ENCODE results near the gene EGFL6. TPM values are rescaled to one million over a fixed set of nuclear protein-coding genes. Genes with fewer than 3 reads are reported as not detected.

Gene EGFL6
- polyA plus RNA-seq, 1 of the 3 experiments (the other 2 are of a cell fraction) = 0.25 TPM

DNA sequence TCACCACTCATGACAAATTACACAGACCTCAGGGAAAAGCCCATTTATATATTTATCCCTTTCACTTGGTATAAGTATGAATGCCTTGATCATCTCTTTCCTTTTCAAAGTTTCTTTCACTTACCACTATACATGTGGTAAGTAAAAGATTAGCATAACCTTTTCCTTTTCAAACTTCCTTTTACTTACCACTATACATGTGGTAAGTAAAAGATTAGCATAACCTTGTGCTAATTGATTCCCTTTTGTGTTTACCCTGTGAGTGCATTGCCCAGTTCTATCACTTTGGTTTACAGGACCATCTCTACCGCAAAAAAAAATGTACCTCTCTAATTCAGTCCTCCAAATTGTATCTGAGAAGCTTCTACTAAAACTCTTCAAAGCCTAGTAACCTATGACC lies 50.8 kb downstream of the EGFL6 start:
- POLR2A ChIA-PET = no interaction called here
- Histone ChIP-seq H3K9me2 (no peaks in the 10 kb centered on the region), H3K79me2 (ENCODE audit: insufficient read depth) (no peaks in the 10 kb centered on the region), H3K4me1 (ENCODE audit: control insufficient read depth in 1 of 2, insufficient read depth in 2 of 2, low read depth in 1 of 2, low read length in 1 of 2) (no peaks in the 10 kb centered on the region), H2AFZ (ENCODE audit: low read depth) (no peak overlapping the region), H3F3A (replicated peaks; ENCODE audit: insufficient read depth) (no peaks in the 10 kb centered on the region), H3K9me3 (no peaks in the 10 kb centered on the region), H3K27me3 (ENCODE audit: insufficient read depth) (peaks cover 11% of the 10 kb centered on the region; the same call in 1 of the 2 replicates), H4K20me1 (ENCODE audit: insufficient read depth) (no peaks in the 10 kb centered on the region), H3K4me3 (ENCODE audit: low read depth in 2 of 2, low read length in 1 of 2) (no peak overlapping the region), H3K4me2 (no peak overlapping the region), H3K9ac (no peak overlapping the region), H3K27ac (ENCODE audit: low read depth in 2 of 2, low read length in 1 of 2) (no peak overlapping the region), H3K36me3 (replicated peaks in 1 of 2; ENCODE audit: control insufficient read depth in 1 of 2, insufficient read depth in 2 of 2, low read length in 1 of 2) (no peaks in the 10 kb centered on the region)
- no peak for DNase-seq
- WGBS (ENCODE audit: low lambda C conversion rate) = 9% methylated on average over 1 of the region's 1 CpG
- CTCF ChIA-PET = interaction anchor here (0.6 to 1.7 kb wide), 3 partner anchors 11 to 113 kb away, joined by 3 to 4 read pairs (median 3); no protein-coding TSS in a partner anchor
- TF ChIP-seq EP300 (IDR thresholded peaks at IDR 0.05; ENCODE audit: borderline replicate concordance in 1 of 2, low read depth in 1 of 2, low read length in 1 of 2) (no peak), ELF1 (IDR thresholded peaks at IDR 0.05) (no peak), GATA2 (CRISPR knock-in tag; IDR thresholded peaks at IDR 0.05) (no peak), TCF12 (IDR thresholded peaks at IDR 0.05) (no peak), TAF1 (IDR thresholded peaks at IDR 0.05; ENCODE audit: borderline replicate concordance, low read depth, low read length) (no peak), MEF2A (IDR thresholded peaks at IDR 0.05; ENCODE audit: borderline replicate concordance, low read depth) (no peak), FOSL2 (IDR thresholded peaks at IDR 0.05; ENCODE audit: borderline replicate concordance, low read depth) (no peak), RXRA (IDR thresholded peaks at IDR 0.05; ENCODE audit: borderline replicate concordance, low read depth) (no peak), GABPA (IDR thresholded peaks at IDR 0.05; ENCODE audit: low read depth) (no peak)

DNA sequence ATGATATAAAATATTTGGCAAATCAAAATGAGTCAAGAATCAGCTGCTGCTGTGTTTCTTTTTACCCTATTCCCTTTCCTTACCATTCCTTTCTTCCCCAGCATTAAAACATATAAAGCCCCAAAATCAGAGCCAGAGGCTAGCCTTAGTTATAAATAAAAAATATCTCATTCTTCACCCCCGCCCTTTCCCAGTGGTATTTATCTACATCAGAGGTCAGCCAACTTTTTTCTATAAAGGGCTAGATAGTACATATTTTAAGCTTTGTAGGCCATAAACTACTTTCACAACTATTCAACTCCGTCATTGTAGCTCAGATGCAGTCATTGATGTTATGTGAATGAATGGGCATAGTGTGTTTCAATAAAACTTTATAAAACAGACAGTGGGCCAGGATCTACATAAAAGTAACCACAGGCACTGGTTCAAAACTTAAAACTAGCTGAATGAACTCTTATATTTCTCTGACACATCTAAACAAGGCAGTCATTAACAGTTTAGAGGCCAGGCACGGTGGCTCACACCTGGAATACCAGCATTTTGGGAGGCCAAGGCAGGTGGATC lies 53.1 kb downstream of the EGFL6 start:
- POLR2A ChIA-PET = no interaction called here
- H3K4me1 ChIP-seq (ENCODE audit: control insufficient read depth in 1 of 2, insufficient read depth in 2 of 2, low read depth in 1 of 2, low read length in 1 of 2) = no peaks in the 10 kb centered on the region
- H3K4me2 ChIP-seq = no peak overlapping the region
- no peak overlapping the region for H2AFZ ChIP-seq (ENCODE audit: low read depth)
- no peaks in the 10 kb centered on the region for H3K36me3 ChIP-seq (replicated peaks in 1 of 2; ENCODE audit: control insufficient read depth in 1 of 2, insufficient read depth in 2 of 2, low read length in 1 of 2)
- no peaks in the 10 kb centered on the region for H4K20me1 ChIP-seq (ENCODE audit: insufficient read depth)
- no peak overlapping the region for H3K27ac ChIP-seq (ENCODE audit: low read depth in 2 of 2, low read length in 1 of 2)
- H3F3A ChIP-seq (replicated peaks; ENCODE audit: insufficient read depth) = no peaks in the 10 kb centered on the region
- no peaks in the 10 kb centered on the region for H3K9me2 ChIP-seq
- no peak for DNase-seq
- H3K9ac ChIP-seq = no peak overlapping the region
- peaks cover 18% of the 10 kb centered on the region for H3K27me3 ChIP-seq (ENCODE audit: insufficient read depth)
- H3K4me3 ChIP-seq (ENCODE audit: low read depth in 2 of 2, low read length in 1 of 2) = no peak overlapping the region
- no peaks in the 10 kb centered on the region for H3K79me2 ChIP-seq (ENCODE audit: insufficient read depth)
- no peaks in the 10 kb centered on the region for H3K9me3 ChIP-seq
- CTCF ChIA-PET = interaction anchor here (1.0 to 2.1 kb wide), 2 partner anchors 18 to 66 kb away, joined by 4 to 5 read pairs; partner anchors contain the start of gene RAB9A
- 34% methylated on average over 3 of the region's 3 CpGs for WGBS (ENCODE audit: low lambda C conversion rate)
- TF ChIP-seq, protein P1, sequence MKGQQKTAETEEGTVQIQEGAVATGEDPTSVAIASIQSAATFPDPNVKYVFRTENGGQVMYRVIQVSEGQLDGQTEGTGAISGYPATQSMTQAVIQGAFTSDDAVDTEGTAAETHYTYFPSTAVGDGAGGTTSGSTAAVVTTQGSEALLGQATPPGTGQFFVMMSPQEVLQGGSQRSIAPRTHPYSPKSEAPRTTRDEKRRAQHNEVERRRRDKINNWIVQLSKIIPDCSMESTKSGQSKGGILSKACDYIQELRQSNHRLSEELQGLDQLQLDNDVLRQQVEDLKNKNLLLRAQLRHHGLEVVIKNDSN (IDR thresholded peaks at IDR 0.05; ENCODE audit: borderline replicate concordance, low read depth) = no peak
- TF ChIP-seq, protein P2, sequence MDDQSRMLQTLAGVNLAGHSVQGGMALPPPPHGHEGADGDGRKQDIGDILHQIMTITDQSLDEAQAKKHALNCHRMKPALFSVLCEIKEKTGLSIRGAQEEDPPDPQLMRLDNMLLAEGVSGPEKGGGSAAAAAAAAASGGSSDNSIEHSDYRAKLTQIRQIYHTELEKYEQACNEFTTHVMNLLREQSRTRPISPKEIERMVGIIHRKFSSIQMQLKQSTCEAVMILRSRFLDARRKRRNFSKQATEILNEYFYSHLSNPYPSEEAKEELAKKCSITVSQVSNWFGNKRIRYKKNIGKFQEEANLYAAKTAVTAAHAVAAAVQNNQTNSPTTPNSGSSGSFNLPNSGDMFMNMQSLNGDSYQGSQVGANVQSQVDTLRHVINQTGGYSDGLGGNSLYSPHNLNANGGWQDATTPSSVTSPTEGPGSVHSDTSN (IDR thresholded peaks at IDR 0.05) = no peak
- TF ChIP-seq RFX5 (IDR thresholded peaks at IDR 0.05; ENCODE audit: low read length) (no peak), NFIC (IDR thresholded peaks at IDR 0.05; ENCODE audit: borderline replicate concordance) (no peak), FOXM1 (IDR thresholded peaks at IDR 0.05; ENCODE audit: low read depth) (no peak), JUND (IDR thresholded peaks at IDR 0.05) (no peak), TAF1 (IDR thresholded peaks at IDR 0.05; ENCODE audit: borderline replicate concordance, low read depth, low read length) (no peak), SIN3A (IDR thresholded peaks at IDR 0.05; ENCODE audit: borderline replicate concordance, low read depth, low read length) (no peak), EZH2phosphoT487 (IDR thresholded peaks at IDR 0.05; ENCODE audit: borderline replicate concordance, low read depth) (no peak), POLR2AphosphoS5 (IDR thresholded peaks at IDR 0.05; ENCODE audit: low read depth, low read length) (no peak), MEF2A (IDR thresholded peaks at IDR 0.05; ENCODE audit: borderline replicate concordance, low read depth) (no peak), GATA2 (CRISPR knock-in tag; IDR thresholded peaks at IDR 0.05) (no peak), MXI1 (IDR thresholded peaks at IDR 0.05; ENCODE audit: low read depth, low read length) (no peak), NRF1 (IDR thresholded peaks at IDR 0.05; ENCODE audit: low read depth, low read length) (no peak), RCOR1 (IDR thresholded peaks at IDR 0.05; ENCODE audit: low read length) (no peak), EP300 (IDR thresholded peaks at IDR 0.05; ENCODE audit: borderline replicate concordance in 1 of 2, low read depth in 1 of 2, low read length in 1 of 2) (no peak), ELF1 (IDR thresholded peaks at IDR 0.05) (no peak), TCF12 (IDR thresholded peaks at IDR 0.05) (no peak)
- TF ChIP-seq, protein P3, sequence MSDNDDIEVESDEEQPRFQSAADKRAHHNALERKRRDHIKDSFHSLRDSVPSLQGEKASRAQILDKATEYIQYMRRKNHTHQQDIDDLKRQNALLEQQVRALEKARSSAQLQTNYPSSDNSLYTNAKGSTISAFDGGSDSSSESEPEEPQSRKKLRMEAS (IDR thresholded peaks at IDR 0.05; ENCODE audit: low read depth) = no peak

Measured in SK-N-SH (cell line).